HFF-Myc (cell line): ENCODE results near the gene THSD7A.

Source experiments
- DNase-seq: peaks from one replicate; pipeline ENCODE4 v3.0.0-alpha.2; 2011; ENCODE audit warnings: low read depth; ENCODE audit errors: extremely low read depth
- H3K4me3 ChIP-seq: replicated peaks from 2 replicates; pipeline ENCODE4 v1.5.1; 2011; ENCODE audit warnings: low read depth, mild to moderate bottlenecking, control low read depth, low read length
- TF ChIP-seq, protein P1 (sequence below): IDR thresholded peaks from 2 replicates; pipeline ENCODE4 v1.5.1; 2012; ENCODE audit warnings: mild to moderate bottlenecking, low read depth, low read length, control low read depth; ENCODE audit errors: missing control alignments

THSD7A gene

DNA sequence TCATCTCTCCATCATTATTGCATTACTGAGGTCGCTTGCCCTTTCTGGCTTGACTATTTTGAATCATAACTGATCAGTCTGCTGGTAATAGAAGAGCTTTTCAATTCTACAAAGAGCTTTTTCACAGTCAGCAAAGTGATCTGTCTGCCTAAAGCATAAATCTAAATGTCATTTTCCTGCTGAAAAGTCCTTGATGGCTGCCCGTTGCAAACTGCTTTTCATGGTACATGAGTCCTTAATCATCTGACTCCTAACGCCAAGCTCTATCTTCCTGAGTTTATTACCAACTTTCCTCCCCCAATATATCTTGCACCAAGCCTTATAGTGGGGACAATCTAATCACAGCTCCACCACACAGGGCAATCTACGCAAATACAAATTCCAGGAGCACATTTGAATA is 39.8 kb downstream of the THSD7A start:
- DNase-seq: no peak
- TF ChIP-seq, protein P1, sequence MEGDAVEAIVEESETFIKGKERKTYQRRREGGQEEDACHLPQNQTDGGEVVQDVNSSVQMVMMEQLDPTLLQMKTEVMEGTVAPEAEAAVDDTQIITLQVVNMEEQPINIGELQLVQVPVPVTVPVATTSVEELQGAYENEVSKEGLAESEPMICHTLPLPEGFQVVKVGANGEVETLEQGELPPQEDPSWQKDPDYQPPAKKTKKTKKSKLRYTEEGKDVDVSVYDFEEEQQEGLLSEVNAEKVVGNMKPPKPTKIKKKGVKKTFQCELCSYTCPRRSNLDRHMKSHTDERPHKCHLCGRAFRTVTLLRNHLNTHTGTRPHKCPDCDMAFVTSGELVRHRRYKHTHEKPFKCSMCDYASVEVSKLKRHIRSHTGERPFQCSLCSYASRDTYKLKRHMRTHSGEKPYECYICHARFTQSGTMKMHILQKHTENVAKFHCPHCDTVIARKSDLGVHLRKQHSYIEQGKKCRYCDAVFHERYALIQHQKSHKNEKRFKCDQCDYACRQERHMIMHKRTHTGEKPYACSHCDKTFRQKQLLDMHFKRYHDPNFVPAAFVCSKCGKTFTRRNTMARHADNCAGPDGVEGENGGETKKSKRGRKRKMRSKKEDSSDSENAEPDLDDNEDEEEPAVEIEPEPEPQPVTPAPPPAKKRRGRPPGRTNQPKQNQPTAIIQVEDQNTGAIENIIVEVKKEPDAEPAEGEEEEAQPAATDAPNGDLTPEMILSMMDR: no peak
- H3K4me3 ChIP-seq: no peak overlapping the region

DNA sequence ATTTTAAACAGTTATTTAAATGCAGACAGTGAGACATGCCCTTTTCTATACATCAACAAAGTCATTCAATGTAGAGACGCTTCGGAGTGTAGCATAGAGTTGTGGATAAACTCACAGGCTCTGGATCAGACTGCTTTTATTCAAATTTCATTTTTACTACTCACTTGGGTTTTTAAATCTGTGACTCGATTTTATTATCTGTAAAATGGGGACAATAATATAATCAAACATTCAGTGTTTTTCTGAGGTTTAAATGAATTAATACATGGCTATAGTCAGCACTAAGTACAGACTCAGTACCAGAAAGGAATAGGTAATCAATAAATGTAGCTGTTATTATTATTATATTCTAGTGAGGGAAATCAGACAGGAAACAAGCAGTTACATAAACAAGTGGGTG is 43.4 kb downstream of the THSD7A start:
- no peak for DNase-seq
- TF ChIP-seq, protein P1: no peak
- H3K4me3 ChIP-seq: no peak overlapping the region

DNA sequence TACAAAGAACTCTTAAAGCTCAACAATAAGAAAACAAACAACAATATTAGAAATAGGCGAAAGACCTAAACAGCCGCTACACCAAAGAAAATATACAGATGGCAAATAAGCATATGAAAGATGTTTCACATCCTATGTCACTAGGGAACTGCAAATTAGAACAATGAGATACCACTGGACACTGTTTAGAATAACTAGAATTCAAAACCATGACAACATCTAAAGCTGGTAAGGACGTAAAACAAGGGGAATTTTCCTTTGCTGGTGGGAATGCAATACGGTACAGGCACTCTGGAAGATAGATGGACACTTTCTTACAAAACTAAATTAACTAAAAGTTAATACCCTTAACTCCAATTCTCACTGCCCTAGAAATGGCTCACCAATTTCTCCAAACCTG is 44.5 kb downstream of the THSD7A start:
- DNase-seq: no peak
- TF ChIP-seq, protein P1: no peak
- H3K4me3 ChIP-seq: no peak overlapping the region

DNA sequence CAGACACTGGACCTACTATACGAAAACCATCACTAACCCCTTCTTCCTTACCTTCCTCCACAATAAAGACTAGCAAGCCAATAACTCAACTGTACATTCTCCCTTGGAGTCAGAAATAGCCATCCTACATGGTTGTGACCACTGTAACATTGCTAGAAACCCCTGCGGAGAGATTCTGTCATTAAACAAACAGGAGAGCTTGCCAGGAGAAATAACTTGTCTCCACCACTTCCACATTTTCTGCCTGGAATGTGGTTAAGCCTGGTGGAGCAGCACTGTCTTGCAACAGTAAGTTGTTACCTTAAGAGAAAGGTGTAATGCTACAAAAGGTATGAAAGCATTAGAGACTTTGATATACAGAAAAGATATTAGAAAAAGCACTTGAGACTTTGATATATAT is 45.8 kb downstream of the THSD7A start:
- H3K4me3 ChIP-seq: no peak overlapping the region
- DNase-seq: no peak
- TF ChIP-seq, protein P1: no peak

DNA sequence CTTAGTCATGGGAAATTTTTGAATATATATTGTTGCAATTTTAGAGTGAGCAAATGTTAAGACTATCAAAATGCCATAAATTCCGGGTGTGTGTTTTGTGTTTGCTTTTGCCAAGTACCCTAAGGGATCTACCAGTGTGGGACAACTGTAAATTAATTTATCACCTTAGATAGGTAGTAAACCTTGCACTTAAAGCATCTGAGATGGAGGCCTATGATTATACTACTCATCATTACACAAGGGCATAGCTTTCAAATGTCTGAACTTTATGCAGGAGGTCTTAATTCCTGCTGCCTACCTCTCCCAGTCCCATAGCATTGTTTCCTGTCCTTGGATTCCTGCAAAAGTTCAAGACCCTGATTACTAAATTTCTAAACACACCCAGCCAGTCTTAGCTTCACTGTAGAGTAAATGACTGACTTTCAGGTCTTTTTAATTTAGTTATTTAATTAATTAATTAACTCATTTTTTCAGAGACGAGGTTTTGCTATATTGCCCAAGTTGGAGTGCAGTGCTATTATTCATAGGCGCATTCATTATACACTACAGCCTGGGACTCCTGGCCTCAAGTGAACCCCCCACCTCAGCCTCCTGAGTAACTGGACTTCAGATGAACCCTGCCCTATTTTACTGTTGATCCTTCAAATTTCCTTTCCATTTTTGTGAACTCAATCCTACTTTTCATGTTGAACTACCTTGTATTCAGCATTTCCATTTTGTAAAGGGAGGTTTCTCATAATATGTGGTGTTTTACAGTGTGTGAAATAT is 47.0 kb downstream of the THSD7A start:
- no peak overlapping the region for H3K4me3 ChIP-seq
- no peak for DNase-seq
- TF ChIP-seq, protein P1: no peak

DNA sequence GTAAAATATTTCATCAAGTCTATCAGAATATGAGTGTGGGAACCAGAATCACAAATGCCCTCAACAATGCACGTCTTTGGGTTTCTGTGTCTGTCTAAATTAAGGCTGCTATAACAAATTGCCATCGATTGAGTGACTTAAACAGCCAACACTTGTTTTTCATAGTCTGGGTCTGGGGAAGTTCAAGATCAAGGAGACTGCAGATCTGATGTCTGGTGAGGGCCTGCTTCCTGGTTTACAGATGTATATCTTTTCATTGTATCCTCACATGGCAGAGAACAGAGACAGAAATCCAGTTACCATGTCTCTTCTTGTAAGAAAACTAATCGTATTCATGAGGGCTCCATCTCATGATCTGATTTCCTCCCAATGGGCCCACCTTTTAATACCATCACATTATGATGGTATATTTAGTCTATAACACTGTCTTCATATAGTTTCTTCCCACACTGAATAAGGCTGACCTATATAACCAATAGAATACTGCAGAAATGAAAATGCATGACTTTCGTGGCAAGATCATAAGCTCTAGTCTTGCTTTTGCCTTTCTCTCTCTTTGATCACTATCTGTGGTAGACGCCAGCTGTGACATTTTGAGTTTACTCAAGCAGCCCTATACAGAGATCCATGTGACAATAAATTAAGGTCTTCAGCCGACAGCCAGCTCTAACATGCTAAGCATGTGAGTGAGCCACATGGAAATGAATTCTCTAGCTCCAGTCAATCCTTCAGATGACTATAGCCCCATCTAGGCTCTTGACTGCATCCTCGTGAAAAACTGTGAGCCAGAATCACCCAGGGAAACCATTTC is 51.9 kb downstream of the THSD7A start:
- H3K4me3 ChIP-seq: no peak overlapping the region
- no peak for DNase-seq
- TF ChIP-seq, protein P1: no peak
